Chondrocyte (in vitro differentiated cells): ENCODE measurements around the gene CEACAM19. TPM values are rescaled to one million over a fixed set of nuclear protein-coding genes. Genes with fewer than 3 reads are reported as not detected.

Experiments used
- DNase-seq: peaks from one replicate; pipeline ENCODE4 v3.0.0; 2021; ENCODE audit warnings: mixed read lengths, low spot score
- H3K27ac Mint-ChIP-seq: one replicate; pipeline ENCODE4 v1.8.0; 2021; ENCODE audit warnings: mild to moderate bottlenecking, moderate library complexity, mixed read lengths; ENCODE audit not compliant: unreplicated experiment
- H3K27me3 Mint-ChIP-seq: 2 replicates; pipeline ENCODE4 v1.8.0; 2021; ENCODE audit warnings: low read depth, mixed read lengths
- H3K36me3 Mint-ChIP-seq: 2 replicates; pipeline ENCODE4 v1.8.0; 2021; ENCODE audit warnings: low read depth, mixed read lengths
- H3K4me1 Mint-ChIP-seq: 2 replicates; pipeline ENCODE4 v1.8.0; 2021; ENCODE audit warnings: low read depth, mild to moderate bottlenecking, mixed read lengths
- H3K4me3 Mint-ChIP-seq: one replicate; pipeline ENCODE4 v1.8.0; 2021; ENCODE audit warnings: mild to moderate bottlenecking, moderate library complexity, mixed read lengths; ENCODE audit not compliant: unreplicated experiment
- H3K9me3 Mint-ChIP-seq: 2 replicates; pipeline ENCODE4 v1.8.0; 2021; ENCODE audit warnings: low read depth, mixed read lengths
- CTCF ChIP-seq: fragments of 200-600 bp; sonication (generic); IDR thresholded peaks from 2 replicates; pipeline ENCODE4 v1.5.0; 2021; ENCODE audit warnings: antibody characterized with exemption, mild to moderate bottlenecking, moderate library complexity
- total RNA-seq: library from RNA; stranded (reverse); gene quantifications from 3 replicates; pipeline ENCODE4 v1.2.1, GENCODE V29; 2021

The CEACAM19 gene
- total RNA-seq, 1 donor from 2014 or later, result 6.5 TPM

- Mint-ChIP-seq H3K27ac (no peak overlapping the region), H3K9me3 (no peaks in the 10 kb centered on the region), H3K36me3 (no peaks in the 10 kb centered on the region), H3K4me1 (no peaks in the 10 kb centered on the region), H3K27me3 (peaks cover 2% of the 10 kb centered on the region), H3K4me3 (no peak overlapping the region)
- DNase-seq, result no peak
- no peak for TF ChIP-seq CTCF
Measured at GRCh38 chr19:44702551-44703176, 31.4 kb downstream of the CEACAM19 start.

- H3K4me1 Mint-ChIP-seq, result no peaks in the 10 kb centered on the region
- no peak overlapping the region for H3K27ac Mint-ChIP-seq
- H3K36me3 Mint-ChIP-seq, result no peaks in the 10 kb centered on the region
- no peak for TF ChIP-seq CTCF
- peaks cover 2% of the 10 kb centered on the region for H3K27me3 Mint-ChIP-seq
- DNase-seq, result no peak
- H3K4me3 Mint-ChIP-seq, result no peak overlapping the region
- no peaks in the 10 kb centered on the region for H3K9me3 Mint-ChIP-seq
Measured at GRCh38 chr19:44703336-44704078, 32.2 kb downstream of the CEACAM19 start.

- no peak overlapping the region for H3K27ac Mint-ChIP-seq
- no peak for TF ChIP-seq CTCF
Measured at GRCh38 chr19:44704982-44705381, 33.7 kb downstream of the CEACAM19 start.

GRCh38 chr19:44705502-44706010, 34.3 kb downstream of the CEACAM19 start:
- Mint-ChIP-seq H3K36me3 (no peaks in the 10 kb centered on the region), H3K27ac (no peak overlapping the region), H3K4me1 (no peaks in the 10 kb centered on the region), H3K27me3 (peaks cover 2% of the 10 kb centered on the region), H3K4me3 (no peak overlapping the region), H3K9me3 (no peaks in the 10 kb centered on the region)
- no peak for TF ChIP-seq CTCF
- no peak for DNase-seq

More at GRCh38 chr19:44704982-44705381, 33.7 kb downstream of the CEACAM19 start:
- no peaks in the 10 kb centered on the region for H3K9me3 Mint-ChIP-seq
- no peaks in the 10 kb centered on the region for H3K4me1 Mint-ChIP-seq
- no peak for DNase-seq
- peaks cover 2% of the 10 kb centered on the region for H3K27me3 Mint-ChIP-seq
- H3K36me3 Mint-ChIP-seq, result no peaks in the 10 kb centered on the region
- no peak overlapping the region for H3K4me3 Mint-ChIP-seq

GRCh38 chr19:44706506-44707236, 35.4 kb downstream of the CEACAM19 start:
- Mint-ChIP-seq H3K9me3 (no peaks in the 10 kb centered on the region), H3K36me3 (no peaks in the 10 kb centered on the region), H3K27ac (no peak overlapping the region), H3K4me3 (no peak overlapping the region), H3K27me3 (peaks cover 5% of the 10 kb centered on the region), H3K4me1 (no peaks in the 10 kb centered on the region)
- no peak for TF ChIP-seq CTCF
- DNase-seq, result no peak
